H9 (cell line): ENCODE data around the gene MSI2. TPM values are rescaled to one million over a fixed set of nuclear protein-coding genes. Genes with fewer than 3 reads are reported as not detected.

ENCODE experiments used
- DNase-seq: peaks from one replicate; pipeline ENCODE4 v3.0.0-alpha.2; 2017
- H2AFZ ChIP-seq: one replicate; pipeline ENCODE4 v1.6.1; 2013; ENCODE audit warnings: mild to moderate bottlenecking, low read length, control low read depth, moderate library complexity
- H2AK5ac ChIP-seq: 2 replicates; pipeline ENCODE4 v1.6.1; 2013; ENCODE audit warnings: low read length, control low read depth, mixed read lengths; ENCODE audit not compliant: insufficient read length
- H2BK120ac ChIP-seq: one replicate; pipeline ENCODE4 v1.6.1; 2013; ENCODE audit warnings: low read depth, mild to moderate bottlenecking, low read length, control low read depth, inconsistent platforms; ENCODE audit not compliant: poor library complexity, severe bottlenecking
- H2BK12ac ChIP-seq: 2 replicates; pipeline ENCODE4 v1.6.1; 2013; ENCODE audit warnings: low read length, control low read depth, mixed read lengths, low read depth; ENCODE audit not compliant: insufficient read length
- H2BK15ac ChIP-seq: 2 replicates; pipeline ENCODE4 v1.6.1; 2013; ENCODE audit warnings: low read depth, low read length, control low read depth
- H2BK20ac ChIP-seq: one replicate; pipeline ENCODE4 v1.6.1; 2013; ENCODE audit warnings: low read depth, mild to moderate bottlenecking, low read length, control low read depth, inconsistent platforms; ENCODE audit not compliant: poor library complexity, severe bottlenecking
- H2BK5ac ChIP-seq: 2 replicates; pipeline ENCODE4 v1.6.1; 2013; ENCODE audit warnings: low read length, control low read depth, mixed read lengths; ENCODE audit not compliant: insufficient read length
- H3K14ac ChIP-seq: 2 replicates; pipeline ENCODE4 v1.6.1; 2013; ENCODE audit warnings: low read length, control low read depth; ENCODE audit not compliant: insufficient read depth
- H3K18ac ChIP-seq: 2 replicates; pipeline ENCODE4 v1.6.1; 2013; ENCODE audit warnings: low read depth, mild to moderate bottlenecking, mixed read lengths, low read length, control low read depth; ENCODE audit not compliant: insufficient read length
- H3K23ac ChIP-seq: 2 replicates; pipeline ENCODE4 v1.6.1; 2013; ENCODE audit warnings: low read length, control low read depth, mixed read lengths, low read depth; ENCODE audit not compliant: insufficient read length
- H3K23me2 ChIP-seq: 2 replicates; pipeline ENCODE4 v1.6.1; 2013; ENCODE audit warnings: low read depth, mild to moderate bottlenecking, mixed read lengths, low read length, control low read depth; ENCODE audit not compliant: insufficient read length, poor library complexity, severe bottlenecking
- H3K27ac ChIP-seq: 2 replicates; pipeline ENCODE4 v1.5.1; 2013; ENCODE audit warnings: low read length, control low read depth, mixed read lengths, low read depth; ENCODE audit not compliant: insufficient read length
- H3K27me3 ChIP-seq: 2 replicates; pipeline ENCODE4 v1.6.1; 2013; ENCODE audit warnings: low read length, control low read depth, inconsistent platforms; ENCODE audit not compliant: insufficient read depth
- H3K4ac ChIP-seq: 2 replicates; pipeline ENCODE4 v1.6.1; 2013; ENCODE audit warnings: low read depth, mild to moderate bottlenecking, control low read depth, inconsistent platforms, low read length, moderate library complexity
- H3K4me1 ChIP-seq: 2 replicates; pipeline ENCODE4 v1.6.1; 2013; ENCODE audit warnings: low read length, control low read depth, inconsistent platforms; ENCODE audit not compliant: insufficient read depth
- H3K4me2 ChIP-seq: 2 replicates; pipeline ENCODE4 v1.6.1; 2013; ENCODE audit warnings: low read length, control low read depth, mixed read lengths; ENCODE audit not compliant: insufficient read length, insufficient read depth
- H3K56ac ChIP-seq: 2 replicates; pipeline ENCODE4 v1.6.1; 2013; ENCODE audit warnings: low read depth, mild to moderate bottlenecking, mixed read lengths, low read length, control low read depth; ENCODE audit not compliant: insufficient read length
- H3K79me1 ChIP-seq: 2 replicates; pipeline ENCODE4 v1.6.1; 2013; ENCODE audit warnings: low read depth, mild to moderate bottlenecking, moderate library complexity, low read length, control low read depth, inconsistent platforms; ENCODE audit not compliant: insufficient read depth, poor library complexity, severe bottlenecking
- H3K79me2 ChIP-seq: 2 replicates; pipeline ENCODE4 v1.6.1; 2013; ENCODE audit warnings: low read length, control low read depth, inconsistent platforms; ENCODE audit not compliant: insufficient read depth
- H3K9ac ChIP-seq: 2 replicates; pipeline ENCODE4 v1.6.1; 2013; ENCODE audit warnings: low read length, control low read depth, mixed read lengths; ENCODE audit not compliant: insufficient read length; ENCODE audit errors: extremely low read depth
- H3K9me3 ChIP-seq: one replicate; pipeline ENCODE4 v1.6.1; 2013; ENCODE audit warnings: low read depth, low read length, inconsistent platforms; ENCODE audit not compliant: control insufficient read depth
- H3T11ph ChIP-seq: one replicate; pipeline ENCODE4 v1.6.1; 2013; ENCODE audit warnings: mild to moderate bottlenecking, low read length, control low read depth, inconsistent platforms
- H4K20me1 ChIP-seq: one replicate; pipeline ENCODE4 v1.6.1; 2013; ENCODE audit not compliant: control insufficient read depth, insufficient read length, insufficient read depth
- H4K5ac ChIP-seq: 2 replicates; pipeline ENCODE4 v1.6.1; 2013; ENCODE audit warnings: low read depth, mild to moderate bottlenecking, mixed read lengths, low read length, control low read depth; ENCODE audit not compliant: insufficient read length
- H4K8ac ChIP-seq: replicated peaks from 2 replicates; pipeline ENCODE4 v1.6.1; 2013; ENCODE audit warnings: low read length, control low read depth, mixed read lengths, low read depth; ENCODE audit not compliant: insufficient read length
- H4K91ac ChIP-seq: 2 replicates; pipeline ENCODE4 v1.6.1; 2013; ENCODE audit warnings: low read depth, mild to moderate bottlenecking, moderate library complexity, mixed read lengths, low read length, control low read depth; ENCODE audit not compliant: insufficient read length
- H3K27ac Mint-ChIP-seq, 3 experiments: 2 replicates in 2 of 3; 3 replicates in 1 of 3; pipeline ENCODE4 v1.8.0; 2020 to 2021; ENCODE audit warnings: mixed read lengths in 3 of 3, mild to moderate bottlenecking in 1 of 3, moderate library complexity in 1 of 3
- H3K27me3 Mint-ChIP-seq: 2 replicates; pipeline ENCODE4 v1.8.0; 2021; ENCODE audit warnings: low read depth, mild to moderate bottlenecking, moderate library complexity, mixed read lengths
- H3K36me3 Mint-ChIP-seq, 3 experiments: 2 replicates in 2 of 3; 3 replicates in 1 of 3; pipeline ENCODE4 v1.8.0; 2020 to 2021; ENCODE audit warnings: low read depth in 3 of 3, mixed read lengths in 3 of 3; ENCODE audit not compliant: insufficient read depth in 1 of 3
- H3K4me1 Mint-ChIP-seq, 2 experiments: 2 replicates each; pipeline ENCODE4 v1.8.0; 2020; ENCODE audit warnings: mixed read lengths in 2 of 2
- H3K4me3 Mint-ChIP-seq, 2 experiments: 2 replicates in 1 of 2; 3 replicates in 1 of 2; pipeline ENCODE4 v1.8.0; 2020 to 2021; ENCODE audit warnings: mild to moderate bottlenecking in 2 of 2, mixed read lengths in 2 of 2, moderate library complexity in 1 of 2
- H3K9me3 Mint-ChIP-seq, 2 experiments: 2 replicates in 1 of 2; 3 replicates in 1 of 2; pipeline ENCODE4 v1.8.0; 2020; ENCODE audit warnings: mild to moderate bottlenecking in 2 of 2, mixed read lengths in 2 of 2, moderate library complexity in 1 of 2
- CTCF ChIP-seq: fragments of 200-600 bp; sonication (generic); conservative IDR thresholded peaks from 3 replicates; pipeline ENCODE4 v1.8.0; 2021; ENCODE audit warnings: antibody characterized with exemption, mild to moderate bottlenecking
- WGBS: extraction: QIAGEN DNeasy Blood & Tissue Kit; methylation state at CpG from one replicate; pipeline ENCODE4 v1.1.7; 2013; ENCODE audit warnings: missing lambda C conversion rate, low lambda C conversion rate, mixed read lengths; ENCODE audit not compliant: insufficient read length; ENCODE audit errors: extremely low coverage; 5-methylcytosine and 5-hydroxymethylcytosine counted together
- total RNA-seq: library from RNA; stranded (reverse); gene quantifications from 2 replicates; pipeline ENCODE4 v1.2.1, GENCODE V29; 2021

Gene MSI2
- total RNA-seq, 1 experiment from 2014 or later = 98.5 TPM

- no peak overlapping the region for H2AK5ac ChIP-seq
- Mint-ChIP-seq H3K9me3 (no peaks in the 10 kb centered on the region), H3K36me3 (peaks cover 7 to 24% (median 12%) of the 10 kb centered on the region in 3 experiments; a peak in 6 of 7 replicates), H3K27ac (peak overlapping the region in 2 of 3 experiments; percentile 27 to 85; a peak in 2 of 7 replicates), H3K4me3 (no peak overlapping the region), H3K4me1 (peaks cover 61 to 71% of the 10 kb centered on the region in 2 experiments), H3K27me3 (no peaks in the 10 kb centered on the region)
- no peak overlapping the region for H4K5ac ChIP-seq
- WGBS = no CpG with 5 or more reads among the region's 5 CpGs
- H4K20me1 ChIP-seq = no peaks in the 10 kb centered on the region
- H4K91ac ChIP-seq = no peak overlapping the region
- H3K18ac ChIP-seq = no peak overlapping the region
- no peak overlapping the region for H3K9ac ChIP-seq
- no peak overlapping the region for H2AFZ ChIP-seq
- no peak overlapping the region for H2BK5ac ChIP-seq
- no peak overlapping the region for H2BK120ac ChIP-seq
- H3K23me2 ChIP-seq = no peaks in the 10 kb centered on the region
- no peaks in the 10 kb centered on the region for H3K9me3 ChIP-seq
- H3K4me1 ChIP-seq = peaks cover 10% of the 10 kb centered on the region; the same call in 1 of the 2 replicates
- no peak overlapping the region for H2BK12ac ChIP-seq
- H3T11ph ChIP-seq = no peak overlapping the region
- TF ChIP-seq CTCF = no peak
- H3K79me1 ChIP-seq = peaks cover 7% of the 10 kb centered on the region
- H3K79me2 ChIP-seq = no peaks in the 10 kb centered on the region; the same call in 1 of the 2 replicates
- no peak overlapping the region for H4K8ac ChIP-seq
- H3K27me3 ChIP-seq = no peaks in the 10 kb centered on the region
- DNase-seq = no peak
- H2BK20ac ChIP-seq = no peak overlapping the region
- H3K27ac ChIP-seq = no peak overlapping the region
- H2BK15ac ChIP-seq = no peak overlapping the region
- H3K4ac ChIP-seq = no peak overlapping the region
- H3K4me2 ChIP-seq = no peak overlapping the region
- H3K56ac ChIP-seq = no peak overlapping the region
- H3K23ac ChIP-seq = no peak overlapping the region
- no peak overlapping the region for H3K14ac ChIP-seq
Observed at GRCh38 chr17:57289130-57289529, 32.8 kb downstream of the MSI2 start.
